Measurements from ENCODE around the gene ZSCAN25. TPM values are rescaled to one million over a fixed set of nuclear protein-coding genes. Genes with fewer than 3 reads are reported as not detected.

The ZSCAN25 gene
- total and polyA plus RNA-seq, 2 of the 13 experiments (the other 11 are each of a cell fraction or from before 2014, with no cell fraction given), result 12.1 to 16.8 TPM

GRCh38 chr7:99677648-99678045, 60.9 kb downstream of the ZSCAN25 start (continued):
- TF ChIP-seq AKNA (CRISPR knock-in tag; IDR thresholded peaks at IDR 0.05; ENCODE audit: borderline replicate concordance), result no peak
- TF ChIP-seq ZFP1 (CRISPR knock-in tag; IDR thresholded peaks at IDR 0.05), result no peak
- peak; percentile 97 for TF ChIP-seq ZNF18 (CRISPR knock-in tag; IDR thresholded peaks at IDR 0.05; ENCODE audit: insufficient replicate concordance)
- TF ChIP-seq ZNF101 (CRISPR knock-in tag; IDR thresholded peaks at IDR 0.05; ENCODE audit: borderline replicate concordance, low read depth), result no peak
- no peak for TF ChIP-seq ATF1 (CRISPR knock-in tag; IDR thresholded peaks at IDR 0.05)
- TF ChIP-seq HNRNPK (IDR thresholded peaks at IDR 0.05; ENCODE audit: low read depth, low read length, poor library complexity, severe bottlenecking), result no peak
- TF ChIP-seq FOXK1 (CRISPR knock-in tag; IDR thresholded peaks at IDR 0.05; ENCODE audit: borderline replicate concordance, low read depth), result peak; percentile 83; the same call in 1 of the 2 replicates
- TF ChIP-seq FOXK2 (IDR thresholded peaks at IDR 0.05), result no peak
- no peak for TF ChIP-seq ZNF30 (CRISPR knock-in tag; IDR thresholded peaks at IDR 0.05)
- TF ChIP-seq IRF1 (CRISPR knock-in tag; IDR thresholded peaks at IDR 0.05; ENCODE audit: low read depth), result no peak
- TF ChIP-seq ZNF546 (CRISPR knock-in tag; conservative IDR thresholded peaks at IDR 0.05), result no peak
- peak; percentile 51; the same call in 1 of the 2 replicates for TF ChIP-seq ZNF275 (CRISPR knock-in tag; IDR thresholded peaks at IDR 0.05; ENCODE audit: borderline replicate concordance)
- no peak for TF ChIP-seq ZNF562 (CRISPR knock-in tag; IDR thresholded peaks at IDR 0.05; ENCODE audit: borderline replicate concordance)
- TF ChIP-seq TCF7L2 (IDR thresholded peaks at IDR 0.05; ENCODE audit: low read depth, low read length), result no peak
- no peak for TF ChIP-seq FIP1L1 (IDR thresholded peaks at IDR 0.05; ENCODE audit: borderline replicate concordance, insufficient read depth, low read depth, low read length)
- TF ChIP-seq ZNF33B (CRISPR knock-in tag; IDR thresholded peaks at IDR 0.05), result peak; percentile 77; the same call in 1 of the 2 replicates
- no peak for TF ChIP-seq SIN3B (IDR thresholded peaks at IDR 0.05; ENCODE audit: low read length)
- TF ChIP-seq ZNF276 (CRISPR knock-in tag; IDR thresholded peaks at IDR 0.05; ENCODE audit: low read depth), result 0 out of 2 replicates have a peak, but pooled peaks have one; percentile 29
- TF ChIP-seq ZNF317 (CRISPR knock-in tag; IDR thresholded peaks at IDR 0.05), result peak; percentile 64; the same call in 1 of the 2 replicates

All from HepG2 (cell line).